ENCODE results near the gene MISP. TPM values are rescaled to one million over a fixed set of nuclear protein-coding genes. Genes with fewer than 3 reads are reported as not detected.

The MISP gene
- total and polyA plus RNA-seq, 2 of the 4 experiments (the other 2 are of a cell fraction) = not detected

GRCh38 chr19:811506-812048 lies 60.7 kb downstream of the MISP start:
- H2BK20ac ChIP-seq (ENCODE audit: low read depth, low read length) = no peak overlapping the region

More at GRCh38 chr19:811506-812048, 60.7 kb downstream of the MISP start:
- BruUV-seq (replicated peaks) = TSS peak; percentile 77
- no peak overlapping the region for H3K4me2 ChIP-seq (ENCODE audit: low read depth, low read length)
- CTCF ChIA-PET = no interaction called here
- H3K9ac ChIP-seq (ENCODE audit: low read depth, low read length) = no peak overlapping the region
- POLR2A ChIA-PET (ENCODE audit: unreplicated experiment) = no interaction called here
- TF ChIP-seq RFX5 (IDR thresholded peaks at IDR 0.05; ENCODE audit: low read depth, low read length) (no peak), POLR2A (IDR thresholded peaks at IDR 0.05; ENCODE audit: low read depth, low read length) (no peak), NFE2L2 (IDR thresholded peaks at IDR 0.05; ENCODE audit: low read depth, low read length) (no peak), MAFK (IDR thresholded peaks at IDR 0.05; ENCODE audit: low read depth, low read length) (no peak), USF2 (IDR thresholded peaks at IDR 0.05; ENCODE audit: low read depth, low read length) (no peak), FOS (IDR thresholded peaks at IDR 0.05; ENCODE audit: low read depth, low read length) (no peak), CEBPB (IDR thresholded peaks at IDR 0.05; ENCODE audit: low read depth, low read length) (no peak), SMC3 (IDR thresholded peaks at IDR 0.05; ENCODE audit: low read depth, low read length) (no peak), MXI1 (IDR thresholded peaks at IDR 0.05; ENCODE audit: borderline replicate concordance, low read depth, low read length) (no peak)
- no peaks in the 10 kb centered on the region for H3K9me3 ChIP-seq (ENCODE audit: control insufficient read depth, insufficient read depth, low read length)
- H3K4me1 ChIP-seq (ENCODE audit: control insufficient read depth, insufficient read depth, low read length) = no peaks in the 10 kb centered on the region
- H4K20me1 ChIP-seq (ENCODE audit: insufficient read depth, low read length) = peaks cover 61% of the 10 kb centered on the region
- no peak overlapping the region for H4K5ac ChIP-seq (ENCODE audit: low read depth, low read length)
- no peak for DNase-seq
- H3K56ac ChIP-seq (ENCODE audit: extremely low read depth, insufficient read depth, low read length) = no peak overlapping the region
- no peak overlapping the region for H2AK9ac ChIP-seq (replicated peaks; ENCODE audit: low read depth, low read length, poor library complexity)
- dilution Hi-C loops (cut with HindIII; ENCODE audit: low sequenced_read_pairs, unreplicated experiment) (no loop called here), intact Hi-C loops (cut with micrococcal nuclease) (no loop called here), in situ Hi-C loops (cut with MboI; ENCODE audit: low sequenced_read_pairs) (no loop called here)
- no peak overlapping the region for H3K18ac ChIP-seq (ENCODE audit: low read depth, low read length)
- no peak overlapping the region for H3K27ac ChIP-seq (ENCODE audit: insufficient read depth, low read length)
- no peak overlapping the region for H3K4me3 ChIP-seq (ENCODE audit: insufficient read depth, low read depth, low read length)
- H4K91ac ChIP-seq (ENCODE audit: insufficient read depth, low read depth, low read length) = no peak overlapping the region
- 98% methylated on average over 7 of the region's 20 CpGs; no CpG with 5 or more reads in 1 of the 2 experiments for WGBS, 2 experiments (ENCODE audit: extremely low coverage in 2 of 2, insufficient read length in 1 of 2)
- ATAC-seq (ENCODE audit: low read depth) = no peak
- peaks cover 79% of the 10 kb centered on the region for H3K36me3 ChIP-seq (ENCODE audit: control insufficient read depth, insufficient read depth, low read length)
- no peak overlapping the region for H3K23ac ChIP-seq (ENCODE audit: low read depth, low read length)
- H2BK120ac ChIP-seq (ENCODE audit: low read depth, low read length) = no peak overlapping the region
- H3K27me3 ChIP-seq (ENCODE audit: control insufficient read depth, insufficient read depth, low read length) = no peaks in the 10 kb centered on the region
- H3K79me1 ChIP-seq (ENCODE audit: low read depth in 1 of 2, low read length in 2 of 2) = peaks cover 11 to 36% of the 10 kb centered on the region in 2 experiments
- no peak overlapping the region for H2AK5ac ChIP-seq (ENCODE audit: low read depth, low read length)
- H2AFZ ChIP-seq (replicated peaks; ENCODE audit: low read length, poor library complexity) = no peak overlapping the region
- no peak overlapping the region for H3K4ac ChIP-seq (ENCODE audit: low read depth, low read length)
- no peak overlapping the region for H2BK5ac ChIP-seq (ENCODE audit: low read depth, low read length, poor library complexity, severe bottlenecking)
- no peak overlapping the region for H3K14ac ChIP-seq (replicated peaks; ENCODE audit: low read depth, low read length)
- no peak overlapping the region for H4K8ac ChIP-seq (ENCODE audit: low read depth in 2 of 2, low read length in 2 of 2)
- no peaks in the 10 kb centered on the region for H3K9me1 ChIP-seq (ENCODE audit: insufficient read depth, low read length)
- H2BK15ac ChIP-seq (ENCODE audit: low read depth, low read length) = no peak overlapping the region
